ENCODE measurements around the gene CFAP74. TPM values are rescaled to one million over a fixed set of nuclear protein-coding genes. Genes with fewer than 3 reads are reported as not detected.

Gene CFAP74
- total and polyA plus RNA-seq, 2 of the 13 experiments (the other 11 are each of a cell fraction or from before 2014, with no cell fraction given), result 0.27 to 0.62 TPM

DNA sequence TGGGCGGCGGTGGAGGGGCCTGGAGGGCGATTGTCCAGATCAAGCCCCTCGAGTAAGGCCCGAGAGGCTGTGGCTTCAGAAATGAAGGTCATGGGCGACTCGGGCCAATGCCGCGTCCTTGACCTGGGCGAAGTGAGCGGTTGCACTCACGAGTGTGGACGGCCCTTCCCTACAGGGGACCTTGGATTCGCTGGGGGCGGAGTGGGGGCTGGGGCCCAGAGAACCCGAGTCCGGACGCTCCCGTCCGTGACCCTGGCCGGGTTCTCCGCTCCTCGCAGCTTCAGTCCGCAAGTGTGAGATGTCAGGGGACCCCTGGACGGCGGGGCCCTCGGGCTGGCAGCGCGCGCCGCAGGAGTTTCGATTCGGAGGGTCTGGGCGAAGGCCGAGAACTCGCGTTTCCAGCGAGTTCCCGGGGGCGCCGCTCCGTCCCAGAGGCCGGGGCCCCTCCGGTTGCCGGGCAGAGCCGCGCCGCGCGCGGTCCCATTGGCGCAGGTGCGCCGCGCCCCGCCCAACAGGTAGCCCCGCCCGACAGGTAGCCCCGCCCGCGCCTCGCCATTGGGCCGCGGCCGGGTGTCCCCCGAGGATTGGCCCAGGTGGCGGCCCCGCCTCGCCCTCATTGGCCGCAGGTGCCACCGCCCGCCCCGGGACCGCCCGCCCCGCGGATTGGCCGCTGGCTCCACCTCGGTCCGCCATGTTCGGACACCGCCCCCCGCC is 46.3 kb upstream of the CFAP74 start, which contains the start of gene PRKCZ (continued):
- TF ChIP-seq ZBED4 (CRISPR knock-in tag; IDR thresholded peaks at IDR 0.05; ENCODE audit: borderline replicate concordance) (no peak), ZNF3 (CRISPR knock-in tag; IDR thresholded peaks at IDR 0.05) (no peak), NFYB (CRISPR knock-in tag; IDR thresholded peaks at IDR 0.05) (peak; percentile 83), ZNF224 (CRISPR knock-in tag; IDR thresholded peaks at IDR 0.05) (no peak), CBX5 (CRISPR knock-in tag; IDR thresholded peaks at IDR 0.05; ENCODE audit: borderline replicate concordance) (no peak), MTA1 (CRISPR knock-in tag; IDR thresholded peaks at IDR 0.05; ENCODE audit: borderline replicate concordance) (peak; percentile 76; the same call in 1 of the 2 replicates), SPEN (CRISPR knock-in tag; IDR thresholded peaks at IDR 0.05; ENCODE audit: low read depth) (no peak; the same call in 1 of the 2 replicates), NFIC (IDR thresholded peaks at IDR 0.05; ENCODE audit: low read length) (no peak), STAT5B (CRISPR knock-in tag; IDR thresholded peaks at IDR 0.05) (no peak), CC2D1A (CRISPR knock-in tag; IDR thresholded peaks at IDR 0.05) (no peak), ARNTL (CRISPR knock-in tag; IDR thresholded peaks at IDR 0.05) (no peak; the same call in none of the 2 replicates), MAFK (conservative IDR thresholded peaks at IDR 0.05 in 1 of 2, IDR thresholded peaks at IDR 0.05 in 1 of 2; ENCODE audit: low read length in 2 of 2) (no peak), EEA1 (CRISPR knock-in tag; IDR thresholded peaks at IDR 0.05; ENCODE audit: borderline replicate concordance) (peak; percentile 54; the same call in 1 of the 2 replicates), WIZ (CRISPR knock-in tag; IDR thresholded peaks at IDR 0.05) (no peak), KLF15 (CRISPR knock-in tag; IDR thresholded peaks at IDR 0.05; ENCODE audit: borderline replicate concordance) (0 out of 2 replicates have a peak, but pooled peaks have one; percentile 60), RXRB (CRISPR knock-in tag; IDR thresholded peaks at IDR 0.05; ENCODE audit: borderline replicate concordance) (peak; percentile 19; the same call in 1 of the 2 replicates), SOX13 (IDR thresholded peaks at IDR 0.05) (no peak), SOX13 (CRISPR knock-in tag; conservative IDR thresholded peaks at IDR 0.05 in 1 of 2, IDR thresholded peaks at IDR 0.05 in 1 of 2) (peak in 1 of 2 experiments; percentile 18; a peak in 1 of 4 replicates), THYN1 (CRISPR knock-in tag; IDR thresholded peaks at IDR 0.05; ENCODE audit: borderline replicate concordance, low read depth) (no peak), GPN1 (CRISPR knock-in tag; IDR thresholded peaks at IDR 0.05; ENCODE audit: borderline replicate concordance) (no peak), ZNF251 (CRISPR knock-in tag; IDR thresholded peaks at IDR 0.05) (no peak), ZNF256 (CRISPR knock-in tag; conservative IDR thresholded peaks at IDR 0.05) (peak; percentile 81; the same call in 1 of the 2 replicates)
- TF ChIP-seq, protein P1, sequence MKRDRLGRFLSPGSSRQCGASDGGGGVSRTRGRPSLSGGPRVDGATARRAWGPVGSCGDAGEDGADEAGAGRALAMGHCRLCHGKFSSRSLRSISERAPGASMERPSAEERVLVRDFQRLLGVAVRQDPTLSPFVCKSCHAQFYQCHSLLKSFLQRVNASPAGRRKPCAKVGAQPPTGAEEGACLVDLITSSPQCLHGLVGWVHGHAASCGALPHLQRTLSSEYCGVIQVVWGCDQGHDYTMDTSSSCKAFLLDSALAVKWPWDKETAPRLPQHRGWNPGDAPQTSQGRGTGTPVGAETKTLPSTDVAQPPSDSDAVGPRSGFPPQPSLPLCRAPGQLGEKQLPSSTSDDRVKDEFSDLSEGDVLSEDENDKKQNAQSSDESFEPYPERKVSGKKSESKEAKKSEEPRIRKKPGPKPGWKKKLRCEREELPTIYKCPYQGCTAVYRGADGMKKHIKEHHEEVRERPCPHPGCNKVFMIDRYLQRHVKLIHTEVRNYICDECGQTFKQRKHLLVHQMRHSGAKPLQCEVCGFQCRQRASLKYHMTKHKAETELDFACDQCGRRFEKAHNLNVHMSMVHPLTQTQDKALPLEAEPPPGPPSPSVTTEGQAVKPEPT (CRISPR knock-in tag; IDR thresholded peaks at IDR 0.05; ENCODE audit: low read depth), result no peak
- TF ChIP-seq, protein P2, sequence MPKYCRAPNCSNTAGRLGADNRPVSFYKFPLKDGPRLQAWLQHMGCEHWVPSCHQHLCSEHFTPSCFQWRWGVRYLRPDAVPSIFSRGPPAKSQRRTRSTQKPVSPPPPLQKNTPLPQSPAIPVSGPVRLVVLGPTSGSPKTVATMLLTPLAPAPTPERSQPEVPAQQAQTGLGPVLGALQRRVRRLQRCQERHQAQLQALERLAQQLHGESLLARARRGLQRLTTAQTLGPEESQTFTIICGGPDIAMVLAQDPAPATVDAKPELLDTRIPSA (CRISPR knock-in tag; IDR thresholded peaks at IDR 0.05; ENCODE audit: borderline replicate concordance), result 0 out of 2 replicates have a peak, but pooled peaks have one; percentile 60

Measured in HepG2 (cell line).